PC-9 (cell line): ENCODE measurements around the gene BLZF1.

Experiments
- EZH2 ChIP-seq: fragments of 200-600 bp; sonication (generic); IDR thresholded peaks from 2 replicates; pipeline ENCODE4 v1.8.0; 2017; ENCODE audit warnings: antibody characterized with exemption, low read depth
- TF ChIP-seq, protein P1 (sequence below): fragments of 200-600 bp; sonication (generic); conservative IDR thresholded peaks from 2 replicates; pipeline ENCODE4 v1.6.1; 2017; ENCODE audit warnings: mixed run types, antibody characterized with exemption, mild to moderate bottlenecking, moderate library complexity

- TF ChIP-seq EZH2 = no peak
- TF ChIP-seq, protein P1, sequence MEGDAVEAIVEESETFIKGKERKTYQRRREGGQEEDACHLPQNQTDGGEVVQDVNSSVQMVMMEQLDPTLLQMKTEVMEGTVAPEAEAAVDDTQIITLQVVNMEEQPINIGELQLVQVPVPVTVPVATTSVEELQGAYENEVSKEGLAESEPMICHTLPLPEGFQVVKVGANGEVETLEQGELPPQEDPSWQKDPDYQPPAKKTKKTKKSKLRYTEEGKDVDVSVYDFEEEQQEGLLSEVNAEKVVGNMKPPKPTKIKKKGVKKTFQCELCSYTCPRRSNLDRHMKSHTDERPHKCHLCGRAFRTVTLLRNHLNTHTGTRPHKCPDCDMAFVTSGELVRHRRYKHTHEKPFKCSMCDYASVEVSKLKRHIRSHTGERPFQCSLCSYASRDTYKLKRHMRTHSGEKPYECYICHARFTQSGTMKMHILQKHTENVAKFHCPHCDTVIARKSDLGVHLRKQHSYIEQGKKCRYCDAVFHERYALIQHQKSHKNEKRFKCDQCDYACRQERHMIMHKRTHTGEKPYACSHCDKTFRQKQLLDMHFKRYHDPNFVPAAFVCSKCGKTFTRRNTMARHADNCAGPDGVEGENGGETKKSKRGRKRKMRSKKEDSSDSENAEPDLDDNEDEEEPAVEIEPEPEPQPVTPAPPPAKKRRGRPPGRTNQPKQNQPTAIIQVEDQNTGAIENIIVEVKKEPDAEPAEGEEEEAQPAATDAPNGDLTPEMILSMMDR = no peak
Observed at GRCh38 chr1:169321539-169321938, 46.5 kb upstream of the BLZF1 start.
